Type B pancreatic cell (in vitro differentiated cells): ENCODE data around the gene SLC2A6. TPM values are rescaled to one million over a fixed set of nuclear protein-coding genes. Genes with fewer than 3 reads are reported as not detected.

ENCODE experiments used
- DNase-seq: peaks from one replicate; pipeline ENCODE4 v3.0.0; 2021; ENCODE audit warnings: mixed read lengths; ENCODE audit not compliant: unreplicated experiment; ENCODE audit errors: extremely low spot score
- H3K27ac Mint-ChIP-seq: 2 replicates; pipeline ENCODE4 v1.8.0; 2021; ENCODE audit warnings: mild to moderate bottlenecking, mixed read lengths
- H3K27me3 Mint-ChIP-seq: 2 replicates; pipeline ENCODE4 v1.8.0; 2021; ENCODE audit warnings: mixed read lengths
- H3K36me3 Mint-ChIP-seq: 2 replicates; pipeline ENCODE4 v1.8.0; 2021; ENCODE audit warnings: mixed read lengths
- H3K4me1 Mint-ChIP-seq: one replicate; pipeline ENCODE4 v1.8.0; 2021; ENCODE audit warnings: mixed read lengths; ENCODE audit not compliant: unreplicated experiment
- H3K4me3 Mint-ChIP-seq: 2 replicates; pipeline ENCODE4 v1.8.0; 2021; ENCODE audit warnings: mild to moderate bottlenecking, mixed read lengths
- H3K9me3 Mint-ChIP-seq: 2 replicates; pipeline ENCODE4 v1.8.0; 2021; ENCODE audit warnings: mixed read lengths
- total RNA-seq: library from RNA; stranded (reverse); gene quantifications from 2 replicates; pipeline ENCODE4 v1.2.1, GENCODE V29; 2021; ENCODE audit warnings: low replicate concordance
- TF ChIP-seq, protein P1 (sequence below): fragments of 200-600 bp; sonication (generic); conservative IDR thresholded peaks from 2 replicates; pipeline ENCODE4 v1.5.0; 2021; ENCODE audit warnings: antibody characterized with exemption, mild to moderate bottlenecking

The SLC2A6 gene
- total RNA-seq, 1 donor from 2014 or later = 8.2 TPM

DNA sequence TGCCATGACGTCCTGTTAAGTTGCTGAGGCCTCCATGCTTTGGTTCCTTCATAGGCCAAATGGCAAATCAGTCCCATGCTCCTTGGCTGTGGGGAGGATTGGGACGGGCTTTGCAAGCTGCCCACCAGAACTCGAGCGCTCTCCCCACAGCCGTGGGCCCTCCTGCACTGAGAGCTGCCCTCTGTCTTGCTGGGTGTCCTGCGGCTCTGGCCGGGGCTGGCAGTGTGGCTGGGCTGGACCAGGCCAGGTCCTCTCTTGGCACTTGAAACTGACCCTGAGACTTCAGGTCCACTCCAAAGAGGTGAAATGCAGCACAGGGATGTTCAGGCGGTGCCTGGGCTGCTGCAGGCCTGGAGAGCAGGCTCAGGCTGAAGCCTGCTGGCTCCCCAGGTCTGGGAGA, 38.8 kb upstream of the SLC2A6 start:
- peaks cover 12% of the 10 kb centered on the region for H3K4me1 Mint-ChIP-seq
- DNase-seq = no peak
- TF ChIP-seq, protein P1, sequence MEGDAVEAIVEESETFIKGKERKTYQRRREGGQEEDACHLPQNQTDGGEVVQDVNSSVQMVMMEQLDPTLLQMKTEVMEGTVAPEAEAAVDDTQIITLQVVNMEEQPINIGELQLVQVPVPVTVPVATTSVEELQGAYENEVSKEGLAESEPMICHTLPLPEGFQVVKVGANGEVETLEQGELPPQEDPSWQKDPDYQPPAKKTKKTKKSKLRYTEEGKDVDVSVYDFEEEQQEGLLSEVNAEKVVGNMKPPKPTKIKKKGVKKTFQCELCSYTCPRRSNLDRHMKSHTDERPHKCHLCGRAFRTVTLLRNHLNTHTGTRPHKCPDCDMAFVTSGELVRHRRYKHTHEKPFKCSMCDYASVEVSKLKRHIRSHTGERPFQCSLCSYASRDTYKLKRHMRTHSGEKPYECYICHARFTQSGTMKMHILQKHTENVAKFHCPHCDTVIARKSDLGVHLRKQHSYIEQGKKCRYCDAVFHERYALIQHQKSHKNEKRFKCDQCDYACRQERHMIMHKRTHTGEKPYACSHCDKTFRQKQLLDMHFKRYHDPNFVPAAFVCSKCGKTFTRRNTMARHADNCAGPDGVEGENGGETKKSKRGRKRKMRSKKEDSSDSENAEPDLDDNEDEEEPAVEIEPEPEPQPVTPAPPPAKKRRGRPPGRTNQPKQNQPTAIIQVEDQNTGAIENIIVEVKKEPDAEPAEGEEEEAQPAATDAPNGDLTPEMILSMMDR = no peak
- peaks cover 3% of the 10 kb centered on the region for H3K27me3 Mint-ChIP-seq
- no peaks in the 10 kb centered on the region for H3K36me3 Mint-ChIP-seq
- H3K4me3 Mint-ChIP-seq = no peak overlapping the region
- H3K9me3 Mint-ChIP-seq = no peaks in the 10 kb centered on the region
- no peak overlapping the region for H3K27ac Mint-ChIP-seq

DNA sequence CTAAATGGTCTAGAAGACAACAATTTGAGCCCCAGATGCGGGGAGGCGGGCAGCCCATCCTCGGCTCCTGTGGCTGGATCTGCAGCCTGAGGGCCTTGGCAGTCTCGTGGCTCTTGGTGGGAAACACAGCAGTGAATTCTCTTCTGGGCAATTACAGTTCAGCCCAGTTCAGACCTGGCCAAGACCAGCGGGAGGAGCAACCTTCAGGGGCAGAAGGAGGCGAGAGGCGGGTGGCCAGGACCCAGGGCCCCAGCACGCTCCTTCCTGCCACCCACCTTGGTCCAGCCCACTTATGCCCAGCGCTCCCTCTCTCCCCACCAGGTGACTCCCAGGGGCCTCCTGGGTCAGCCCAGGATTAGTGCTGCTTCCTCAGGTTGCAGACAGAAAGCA, 38.1 kb upstream of the SLC2A6 start:
- TF ChIP-seq, protein P1 = no peak
- no peak overlapping the region for H3K4me3 Mint-ChIP-seq
- DNase-seq = no peak
- no peaks in the 10 kb centered on the region for H3K36me3 Mint-ChIP-seq
- no peaks in the 10 kb centered on the region for H3K9me3 Mint-ChIP-seq
- no peak overlapping the region for H3K27ac Mint-ChIP-seq
- peaks cover 10% of the 10 kb centered on the region for H3K4me1 Mint-ChIP-seq
- peaks cover 3% of the 10 kb centered on the region for H3K27me3 Mint-ChIP-seq

DNA sequence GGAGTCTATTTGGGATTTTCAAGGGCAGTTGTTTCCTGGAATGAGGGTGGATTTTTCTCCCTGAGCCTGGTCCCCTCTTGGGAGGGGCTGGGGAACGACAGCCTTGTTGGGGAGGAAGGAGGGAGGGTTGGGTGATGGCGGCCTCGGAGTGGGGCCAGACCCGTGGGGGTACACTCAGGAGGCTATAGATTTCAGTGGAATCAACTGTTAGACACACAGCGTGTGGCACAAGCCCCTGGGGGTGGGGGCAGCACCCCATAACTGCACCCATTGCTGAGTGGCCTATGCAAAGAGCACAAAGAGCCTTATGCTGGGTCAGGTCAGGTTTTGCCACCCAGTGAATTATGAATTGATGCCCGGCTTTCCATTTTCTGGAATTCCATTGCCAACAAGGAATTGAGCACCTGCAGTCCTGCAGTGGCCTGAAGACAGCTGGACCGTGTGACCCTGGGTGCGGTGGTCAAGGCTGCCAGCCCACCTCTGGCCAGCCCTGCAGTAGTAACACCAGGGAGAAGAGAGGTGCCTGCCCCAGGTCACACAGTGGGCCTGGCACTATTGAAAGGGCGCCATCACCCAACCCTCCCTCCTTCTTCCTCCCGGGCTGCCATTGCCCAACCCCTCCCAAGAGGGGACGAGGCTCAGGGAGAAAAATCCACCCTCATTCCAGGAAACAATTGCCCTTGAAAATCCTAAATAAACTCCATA, 37.5 kb upstream of the SLC2A6 start:
- no peak for DNase-seq
- Mint-ChIP-seq H3K27me3 (peaks cover 3% of the 10 kb centered on the region), H3K4me1 (peaks cover 8% of the 10 kb centered on the region), H3K9me3 (no peaks in the 10 kb centered on the region), H3K36me3 (no peaks in the 10 kb centered on the region), H3K27ac (no peak overlapping the region), H3K4me3 (no peak overlapping the region)
- TF ChIP-seq, protein P1 = no peak

DNA sequence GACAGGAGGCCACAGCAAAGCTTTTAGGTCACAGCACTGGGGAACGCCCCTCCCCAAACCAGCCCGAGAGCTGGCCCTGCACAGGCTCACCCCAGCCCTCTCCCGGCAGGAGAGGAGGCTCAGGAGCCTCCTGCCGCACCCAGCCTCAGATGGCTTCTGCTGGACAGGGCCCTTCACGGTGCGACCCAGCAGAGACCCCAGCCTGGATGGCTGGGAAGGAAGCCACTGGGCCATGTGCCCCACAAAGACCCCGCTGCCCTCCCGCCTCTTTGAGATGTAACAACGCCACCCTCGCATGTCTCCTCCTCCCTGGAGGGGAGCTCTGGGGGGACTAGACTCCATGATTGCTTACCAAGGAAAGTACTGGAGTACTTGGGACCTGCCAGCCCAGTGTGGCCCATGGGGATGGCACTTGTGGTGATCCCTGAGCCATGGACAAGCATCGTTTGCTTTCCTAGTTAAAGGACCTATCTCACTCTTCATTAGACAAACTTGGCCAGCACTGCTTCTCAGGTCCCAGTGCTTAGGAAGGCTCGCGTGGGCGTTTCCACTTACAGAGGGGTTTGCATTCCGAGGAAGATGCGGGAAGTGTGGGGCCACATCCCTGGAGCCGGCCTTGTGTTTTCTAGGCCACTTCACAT, 36.8 kb upstream of the SLC2A6 start:
- Mint-ChIP-seq H3K36me3 (no peaks in the 10 kb centered on the region), H3K9me3 (no peaks in the 10 kb centered on the region), H3K27ac (no peak overlapping the region), H3K4me3 (no peak overlapping the region), H3K4me1 (peaks cover 3% of the 10 kb centered on the region), H3K27me3 (peaks cover 3% of the 10 kb centered on the region)
- DNase-seq = no peak
- TF ChIP-seq, protein P1 = no peak

DNA sequence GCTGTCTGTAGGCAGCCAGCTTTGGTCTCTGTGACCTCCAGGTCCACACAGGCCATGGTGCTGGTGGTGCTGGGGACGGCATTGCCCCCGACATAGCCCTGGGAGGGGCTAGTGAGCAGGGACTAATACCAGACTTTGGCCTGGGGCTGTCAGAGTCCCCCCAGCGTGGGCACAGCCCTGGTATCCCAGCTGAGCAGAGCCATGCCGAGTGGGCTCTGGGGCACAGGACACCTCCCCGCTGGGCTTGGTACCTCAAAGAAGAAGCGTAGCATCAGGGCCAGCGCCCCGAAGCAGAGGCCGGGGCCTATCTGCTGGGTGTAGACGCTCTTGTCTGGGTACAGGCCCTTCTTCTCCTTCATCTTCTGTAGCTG, 36.3 kb upstream of the SLC2A6 start:
- Mint-ChIP-seq H3K27me3 (peaks cover 3% of the 10 kb centered on the region), H3K4me1 (peaks cover 3% of the 10 kb centered on the region), H3K9me3 (no peaks in the 10 kb centered on the region), H3K36me3 (no peaks in the 10 kb centered on the region), H3K4me3 (no peak overlapping the region), H3K27ac (no peak overlapping the region)
- TF ChIP-seq, protein P1 = no peak
- DNase-seq = no peak
